SIG-M5 (cell line): ENCODE measurements around the gene CXCL9.
"Not testable (repeated sequence)": the region's sequence is repeated elsewhere in the genome, so short reads cannot be mapped to it uniquely, and the experiment has no call there.

ENCODE experiments used
- DNase-seq: peaks from one replicate; lab custom pipeline; 2025; lab: John Stamatoyannopoulos, UW

CXCL9 gene

GRCh38 chr4:76007089-76007862 is at the start of gene CXCL9:
Gene CXCL9, minus strand, starts transcription at chr4:76007509. Its CDS starts 60 bp downstream, at chr4:76007449.
- DNase-seq: no peak

- no peak for DNase-seq
Observed at GRCh38 chr4:76055421-76055820, 48.1 kb upstream of the CXCL9 start.

- DNase-seq: peak; percentile 17
Observed at GRCh38 chr4:76055016-76055415, 47.7 kb upstream of the CXCL9 start.

- DNase-seq: no peak
Observed at GRCh38 chr4:76053730-76054129, 46.4 kb upstream of the CXCL9 start.

- DNase-seq: not testable (repeated sequence)
Observed at GRCh38 chr4:76050560-76051050, 43.3 kb upstream of the CXCL9 start.

GRCh38 chr4:76049860-76050416 is 42.6 kb upstream of the CXCL9 start:
- not testable (repeated sequence) for DNase-seq

GRCh38 chr4:76044686-76045085 is 37.4 kb upstream of the CXCL9 start:
- not testable (repeated sequence) for DNase-seq

GRCh38 chr4:76043306-76043705 is 36.0 kb upstream of the CXCL9 start:
- not testable (repeated sequence) for DNase-seq

GRCh38 chr4:76042241-76042998 is 35.1 kb upstream of the CXCL9 start:
- not testable (repeated sequence) for DNase-seq

GRCh38 chr4:76036855-76037254 is 29.5 kb upstream of the CXCL9 start:
- no peak for DNase-seq

GRCh38 chr4:76035799-76036380 is 28.6 kb upstream of the CXCL9 start, which contains the start of gene CXCL11:
Gene CXCL11, minus strand, starts transcription at chr4:76036070. Its CDS starts 83 bp downstream, at chr4:76035987.
- no peak for DNase-seq

GRCh38 chr4:76035141-76035540 is 27.8 kb upstream of the CXCL9 start:
- peak; percentile 81 for DNase-seq

GRCh38 chr4:76029300-76029699 is 22.0 kb upstream of the CXCL9 start:
- no peak for DNase-seq

GRCh38 chr4:76028350-76028765 is 21.0 kb upstream of the CXCL9 start:
- no peak for DNase-seq

GRCh38 chr4:76024065-76024464 is 16.8 kb upstream of the CXCL9 start:
- DNase-seq: no peak

GRCh38 chr4:76023389-76023788 is 16.1 kb upstream of the CXCL9 start, which contains the start of gene CXCL10:
Gene CXCL10, minus strand, starts transcription at chr4:76023497. Its CDS starts 66 bp downstream, at chr4:76023431.
- DNase-seq: no peak

GRCh38 chr4:76022677-76023076 is 15.4 kb upstream of the CXCL9 start:
- no peak for DNase-seq

GRCh38 chr4:76022031-76022430 is 14.7 kb upstream of the CXCL9 start:
- DNase-seq: no peak

- no peak for DNase-seq
Observed at GRCh38 chr4:76017056-76017686, 9.9 kb upstream of the CXCL9 start.

GRCh38 chr4:76016393-76016792 is 9.1 kb upstream of the CXCL9 start:
- DNase-seq: no peak

GRCh38 chr4:76013540-76013939 is 6.2 kb upstream of the CXCL9 start:
- no peak for DNase-seq

- no peak for DNase-seq
Observed at GRCh38 chr4:76012388-76012801, 5.1 kb upstream of the CXCL9 start.
